Mesenchymal stem cell (in vitro differentiated cells and primary cell): ENCODE results near the gene FOXJ3.

ENCODE experiments used
- DNase-seq: peaks from one replicate; pipeline ENCODE4 v3.0.0-alpha.2; 2013
- H2AFZ ChIP-seq: one replicate; pipeline ENCODE4 v1.6.1; 2013; ENCODE audit warnings: low read depth, mild to moderate bottlenecking, control low read depth, inconsistent platforms, low read length, moderate library complexity
- H2AK5ac ChIP-seq: 2 replicates; pipeline ENCODE4 v1.6.1; 2013; ENCODE audit warnings: low read length, moderate library complexity, mild to moderate bottlenecking, inconsistent platforms; ENCODE audit not compliant: severe bottlenecking
- H2BK120ac ChIP-seq: one replicate; pipeline ENCODE4 v1.6.1; 2013; ENCODE audit warnings: low read depth, mild to moderate bottlenecking, inconsistent platforms, low read length, moderate library complexity
- H2BK12ac ChIP-seq, 2 experiments: one replicate each; pipeline ENCODE4 v1.6.1; 2013; ENCODE audit warnings: inconsistent platforms in 2 of 2, low read length in 2 of 2, mild to moderate bottlenecking in 2 of 2, moderate library complexity in 2 of 2, control low read depth in 1 of 2
- H2BK15ac ChIP-seq: one replicate; pipeline ENCODE4 v1.6.1; 2013; ENCODE audit warnings: mild to moderate bottlenecking, low read depth, inconsistent platforms; ENCODE audit not compliant: poor library complexity, severe bottlenecking
- H2BK5ac ChIP-seq: 2 replicates; pipeline ENCODE4 v1.6.1; 2013; ENCODE audit warnings: low read depth, mild to moderate bottlenecking, low read length, control low read depth, inconsistent platforms; ENCODE audit not compliant: poor library complexity, severe bottlenecking
- H3K14ac ChIP-seq, 2 experiments: one replicate each; pipeline ENCODE4 v1.6.1; 2013; ENCODE audit warnings: inconsistent platforms in 2 of 2, low read length in 2 of 2, control low read depth in 1 of 2, mild to moderate bottlenecking in 1 of 2, moderate library complexity in 1 of 2
- H3K18ac ChIP-seq, 2 experiments: one replicate each; pipeline ENCODE4 v1.6.1; 2013; ENCODE audit warnings: inconsistent platforms in 2 of 2, low read length in 2 of 2, control low read depth in 1 of 2, low read depth in 1 of 2, mild to moderate bottlenecking in 1 of 2
- H3K23ac ChIP-seq, 2 experiments: one replicate each; pipeline ENCODE4 v1.6.1; 2013; ENCODE audit warnings: inconsistent platforms in 2 of 2, low read length in 2 of 2, mild to moderate bottlenecking in 2 of 2, moderate library complexity in 2 of 2, control low read depth in 1 of 2
- H3K27ac ChIP-seq: 2 replicates; pipeline ENCODE4 v1.5.1; 2013; ENCODE audit warnings: mild to moderate bottlenecking, moderate library complexity, low read length, control low read depth, inconsistent platforms; ENCODE audit not compliant: poor library complexity, severe bottlenecking
- H3K27me3 ChIP-seq, 2 experiments: 2 replicates each; pipeline versions ENCODE4 v1.6.1 to v1.7.0; 2013; ENCODE audit warnings: low read length in 2 of 2, mild to moderate bottlenecking in 2 of 2, moderate library complexity in 2 of 2, control low read depth in 1 of 2, inconsistent platforms in 1 of 2; ENCODE audit not compliant: control insufficient read depth in 1 of 2, insufficient read depth in 1 of 2
- H3K36me3 ChIP-seq, 2 experiments: 2 replicates each; pipeline versions ENCODE4 v1.6.1 to v1.7.0; 2013; ENCODE audit warnings: low read length in 2 of 2, control low read depth in 1 of 2, inconsistent platforms in 1 of 2, low read depth in 1 of 2, mild to moderate bottlenecking in 1 of 2; ENCODE audit not compliant: insufficient read depth in 2 of 2, control insufficient read depth in 1 of 2
- H3K4ac ChIP-seq, 2 experiments: one replicate each; pipeline ENCODE4 v1.6.1; 2013; ENCODE audit warnings: inconsistent platforms in 2 of 2, low read length in 2 of 2, mild to moderate bottlenecking in 2 of 2, moderate library complexity in 2 of 2, control low read depth in 1 of 2, low read depth in 1 of 2
- H3K4me1 ChIP-seq: 2 replicates; pipeline ENCODE4 v1.6.1; 2013; ENCODE audit warnings: low read depth, low read length, control low read depth; ENCODE audit not compliant: control insufficient read depth, insufficient read depth
- H3K4me2 ChIP-seq: 2 replicates; pipeline ENCODE4 v1.6.1; 2013; ENCODE audit warnings: low read length, mild to moderate bottlenecking, inconsistent platforms; ENCODE audit not compliant: poor library complexity, severe bottlenecking
- H3K4me3 ChIP-seq, 2 experiments: 2 replicates each; pipeline versions ENCODE4 v1.5.1 to v1.7.0; 2013; ENCODE audit warnings: low read length in 2 of 2, mild to moderate bottlenecking in 2 of 2, control low read depth in 1 of 2, low read depth in 1 of 2; ENCODE audit not compliant: insufficient read depth in 1 of 2
- H3K79me1 ChIP-seq: replicated peaks from 2 replicates; pipeline ENCODE4 v1.6.1; 2013; ENCODE audit warnings: mild to moderate bottlenecking, control low read depth, low read length, inconsistent platforms; ENCODE audit not compliant: poor library complexity, severe bottlenecking
- H3K9ac ChIP-seq: 2 replicates; pipeline ENCODE4 v1.7.0; 2013; ENCODE audit warnings: mild to moderate bottlenecking, low read length, moderate library complexity
- H3K9me3 ChIP-seq: 2 replicates; pipeline ENCODE4 v1.7.0; 2013; ENCODE audit warnings: mild to moderate bottlenecking, low read length; ENCODE audit not compliant: control insufficient read depth
- H4K8ac ChIP-seq: one replicate; pipeline ENCODE4 v1.6.1; 2013; ENCODE audit warnings: inconsistent platforms, mild to moderate bottlenecking, low read length, moderate library complexity
- H4K91ac ChIP-seq: one replicate; pipeline ENCODE4 v1.6.1; 2013; ENCODE audit warnings: mild to moderate bottlenecking, low read length, inconsistent platforms
- WGBS: methylation state at CpG from one replicate; pipeline ENCODE4 v1.1.7; 2013; ENCODE audit warnings: mixed read lengths; 5-methylcytosine and 5-hydroxymethylcytosine counted together

FOXJ3 gene

GRCh38 chr1:42231253-42231652, 103.8 kb downstream of the FOXJ3 start:
- no peaks in the 10 kb centered on the region for H3K9me3 ChIP-seq
- H2BK12ac ChIP-seq = no peak overlapping the region
- no peak overlapping the region for H3K4ac ChIP-seq
- H2AK5ac ChIP-seq = no peak overlapping the region
- no peak overlapping the region for H3K14ac ChIP-seq
- no peak overlapping the region for H2BK120ac ChIP-seq
- H3K18ac ChIP-seq = no peak overlapping the region
- H3K36me3 ChIP-seq = peaks cover 0 to 4% of the 10 kb centered on the region in 2 experiments
- H3K27me3 ChIP-seq = no peaks in the 10 kb centered on the region
- no peak overlapping the region for H3K9ac ChIP-seq
- H3K27ac ChIP-seq = no peak overlapping the region
- H2BK15ac ChIP-seq = no peak overlapping the region
- H4K91ac ChIP-seq = no peak overlapping the region
- no peak overlapping the region for H3K4me2 ChIP-seq
- no CpG with 5 or more reads among the region's 7 CpGs for WGBS
- no peaks in the 10 kb centered on the region for H3K4me1 ChIP-seq
- H3K79me1 ChIP-seq = peaks cover 10% of the 10 kb centered on the region
- H3K23ac ChIP-seq = no peak overlapping the region
- H2BK5ac ChIP-seq = no peak overlapping the region
- no peak overlapping the region for H3K4me3 ChIP-seq
- no peak overlapping the region for H2AFZ ChIP-seq
- H4K8ac ChIP-seq = no peak overlapping the region
- no peak for DNase-seq

- Histone ChIP-seq H3K4me2 (no peak overlapping the region), H3K9ac (no peak overlapping the region), H4K91ac (no peak overlapping the region), H2AFZ (no peak overlapping the region), H3K27ac (no peak overlapping the region), H3K14ac (no peak overlapping the region), H3K4me3 (no peak overlapping the region), H3K4ac (no peak overlapping the region), H2BK12ac (no peak overlapping the region), H2BK15ac (no peak overlapping the region), H2AK5ac (no peak overlapping the region), H3K4me1 (no peaks in the 10 kb centered on the region), H3K23ac (no peak overlapping the region), H2BK120ac (no peak overlapping the region), H4K8ac (no peak overlapping the region), H3K18ac (no peak overlapping the region), H3K27me3 (no peaks in the 10 kb centered on the region), H3K79me1 (peaks cover 5% of the 10 kb centered on the region), H3K9me3 (no peaks in the 10 kb centered on the region), H2BK5ac (no peak overlapping the region), H3K36me3 (peaks cover 0 to 2% of the 10 kb centered on the region in 2 experiments)
- WGBS = 83% methylated on average over 6 of the region's 6 CpGs
- DNase-seq = no peak
Measured at GRCh38 chr1:42228938-42229337, 106.1 kb downstream of the FOXJ3 start.

- Histone ChIP-seq H3K23ac (no peak overlapping the region), H3K9me3 (no peaks in the 10 kb centered on the region), H2BK15ac (no peak overlapping the region), H3K4me1 (peaks cover 4% of the 10 kb centered on the region), H2BK5ac (no peak overlapping the region), H2BK120ac (no peak overlapping the region), H2AK5ac (no peak overlapping the region), H3K36me3 (peaks cover 2 to 5% of the 10 kb centered on the region in 2 experiments), H3K4ac (no peak overlapping the region), H3K18ac (no peak overlapping the region), H3K79me1 (peaks cover 19% of the 10 kb centered on the region), H3K9ac (no peak overlapping the region), H3K27ac (no peak overlapping the region), H3K4me2 (no peak overlapping the region), H2AFZ (no peak overlapping the region), H4K8ac (no peak overlapping the region), H3K27me3 (no peaks in the 10 kb centered on the region), H3K14ac (no peak overlapping the region), H2BK12ac (no peak overlapping the region), H4K91ac (no peak overlapping the region), H3K4me3 (no peak overlapping the region)
- 100% methylated on average over 1 of the region's 1 CpG for WGBS
- DNase-seq = no peak
Measured at GRCh38 chr1:42223036-42223435, 112.0 kb downstream of the FOXJ3 start.

- no peak overlapping the region for H3K14ac ChIP-seq
- no peaks in the 10 kb centered on the region for H3K27me3 ChIP-seq
- peak; percentile 59 for DNase-seq
- H2BK5ac ChIP-seq = no peak overlapping the region
- no peak overlapping the region for H4K8ac ChIP-seq
- H3K4me2 ChIP-seq = peak overlapping the region; percentile 9
- peaks cover 19% of the 10 kb centered on the region for H3K79me1 ChIP-seq
- WGBS = 80% methylated on average over 2 of the region's 2 CpGs
- no peak overlapping the region for H2AK5ac ChIP-seq
- H2BK120ac ChIP-seq = no peak overlapping the region
- no peak overlapping the region for H3K4me3 ChIP-seq
- H2BK12ac ChIP-seq = no peak overlapping the region
- H3K4ac ChIP-seq = no peak overlapping the region
- H4K91ac ChIP-seq = no peak overlapping the region
- no peaks in the 10 kb centered on the region for H3K9me3 ChIP-seq
- H3K18ac ChIP-seq = no peak overlapping the region
- H3K27ac ChIP-seq = peak overlapping the region; percentile 49
- H2AFZ ChIP-seq = no peak overlapping the region
- H3K36me3 ChIP-seq = peaks cover 2 to 5% of the 10 kb centered on the region in 2 experiments
- H3K4me1 ChIP-seq = peaks cover 4% of the 10 kb centered on the region
- no peak overlapping the region for H3K23ac ChIP-seq
- no peak overlapping the region for H3K9ac ChIP-seq
- H2BK15ac ChIP-seq = no peak overlapping the region
Measured at GRCh38 chr1:42221952-42222606, 113.0 kb downstream of the FOXJ3 start.
